Loucy (cell line): ENCODE results near the gene INF2.

Experiments used
- EZH2phosphoT487 ChIP-seq: fragments of 200-600 bp; IDR thresholded peaks from 2 replicates; pipeline ENCODE4 v1.6.1; 2018; ENCODE audit warnings: antibody characterized with exemption, mild to moderate bottlenecking, moderate library complexity, borderline replicate concordance
- TF ChIP-seq, protein P1 (sequence below): fragments of 200-600 bp; sonication (generic); conservative IDR thresholded peaks from 2 replicates; pipeline ENCODE4 v1.5.1; 2014; ENCODE audit warnings: mild to moderate bottlenecking, antibody characterized with exemption, low read length

DNA sequence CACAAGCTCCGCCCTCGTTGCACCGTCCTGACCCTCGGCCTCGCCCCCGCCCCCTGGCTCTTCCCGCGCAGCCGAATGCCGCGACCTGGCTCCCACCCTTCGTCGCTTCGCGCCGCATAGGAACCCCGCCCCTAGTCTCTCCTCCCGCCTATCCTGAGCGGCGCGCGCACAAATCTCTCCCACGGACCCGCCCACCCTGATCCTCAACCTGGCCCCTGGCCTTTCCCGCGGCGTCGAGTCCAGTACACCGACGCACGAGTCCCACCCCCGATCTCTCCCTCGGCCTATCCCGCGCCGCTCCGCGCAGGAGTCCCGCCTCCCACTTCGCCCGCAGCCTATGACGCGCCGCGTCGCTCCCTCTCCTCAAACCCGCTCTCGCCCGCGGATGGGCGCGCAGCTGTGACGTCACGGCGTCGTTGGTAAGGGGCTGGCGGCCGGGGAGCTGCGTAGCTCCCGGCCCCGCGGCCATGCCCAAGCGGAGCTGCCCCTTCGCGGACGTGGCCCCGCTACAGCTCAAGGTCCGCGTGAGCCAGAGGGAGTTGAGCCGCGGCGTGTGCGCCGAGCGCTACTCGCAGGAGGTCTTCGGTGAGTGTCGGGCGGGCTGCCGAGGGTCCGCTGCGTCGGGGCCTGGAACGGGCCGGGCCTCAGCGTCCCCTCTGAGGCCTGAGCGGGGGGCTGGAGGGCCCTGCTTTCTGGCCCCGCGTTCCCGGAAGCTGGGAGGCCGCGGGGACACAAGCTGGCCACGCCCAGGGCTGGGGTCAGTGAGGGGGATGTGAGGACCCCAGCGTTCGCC lies 63.5 kb downstream of the INF2 start, which contains the start of gene SIVA1:
- TF ChIP-seq, protein P1, sequence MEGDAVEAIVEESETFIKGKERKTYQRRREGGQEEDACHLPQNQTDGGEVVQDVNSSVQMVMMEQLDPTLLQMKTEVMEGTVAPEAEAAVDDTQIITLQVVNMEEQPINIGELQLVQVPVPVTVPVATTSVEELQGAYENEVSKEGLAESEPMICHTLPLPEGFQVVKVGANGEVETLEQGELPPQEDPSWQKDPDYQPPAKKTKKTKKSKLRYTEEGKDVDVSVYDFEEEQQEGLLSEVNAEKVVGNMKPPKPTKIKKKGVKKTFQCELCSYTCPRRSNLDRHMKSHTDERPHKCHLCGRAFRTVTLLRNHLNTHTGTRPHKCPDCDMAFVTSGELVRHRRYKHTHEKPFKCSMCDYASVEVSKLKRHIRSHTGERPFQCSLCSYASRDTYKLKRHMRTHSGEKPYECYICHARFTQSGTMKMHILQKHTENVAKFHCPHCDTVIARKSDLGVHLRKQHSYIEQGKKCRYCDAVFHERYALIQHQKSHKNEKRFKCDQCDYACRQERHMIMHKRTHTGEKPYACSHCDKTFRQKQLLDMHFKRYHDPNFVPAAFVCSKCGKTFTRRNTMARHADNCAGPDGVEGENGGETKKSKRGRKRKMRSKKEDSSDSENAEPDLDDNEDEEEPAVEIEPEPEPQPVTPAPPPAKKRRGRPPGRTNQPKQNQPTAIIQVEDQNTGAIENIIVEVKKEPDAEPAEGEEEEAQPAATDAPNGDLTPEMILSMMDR: no peak
- TF ChIP-seq EZH2phosphoT487: no peak
